Stimulated activated CD8-positive, alpha-beta memory T cell treated with anti-CD3 and anti-CD28 coated beads, Interleukin-4, amount 100 ng/mL, for 4 hours (primary cell): ENCODE measurements around the gene ERBB2.
A peak's percentile ranks its signal among the peaks of the same experiment; 100 is the strongest.
"Not testable (repeated sequence)": the region's sequence is repeated elsewhere in the genome, so short reads cannot be mapped to it uniquely, and the experiment has no call there.

Source experiments
- DNase-seq, 2 donors: peaks; one replicate each; pipeline ENCODE4 v3.0.0-alpha.2; 2020; ENCODE audit warnings: low read depth in 2 of 2, low spot score in 1 of 2

The ERBB2 gene

DNA sequence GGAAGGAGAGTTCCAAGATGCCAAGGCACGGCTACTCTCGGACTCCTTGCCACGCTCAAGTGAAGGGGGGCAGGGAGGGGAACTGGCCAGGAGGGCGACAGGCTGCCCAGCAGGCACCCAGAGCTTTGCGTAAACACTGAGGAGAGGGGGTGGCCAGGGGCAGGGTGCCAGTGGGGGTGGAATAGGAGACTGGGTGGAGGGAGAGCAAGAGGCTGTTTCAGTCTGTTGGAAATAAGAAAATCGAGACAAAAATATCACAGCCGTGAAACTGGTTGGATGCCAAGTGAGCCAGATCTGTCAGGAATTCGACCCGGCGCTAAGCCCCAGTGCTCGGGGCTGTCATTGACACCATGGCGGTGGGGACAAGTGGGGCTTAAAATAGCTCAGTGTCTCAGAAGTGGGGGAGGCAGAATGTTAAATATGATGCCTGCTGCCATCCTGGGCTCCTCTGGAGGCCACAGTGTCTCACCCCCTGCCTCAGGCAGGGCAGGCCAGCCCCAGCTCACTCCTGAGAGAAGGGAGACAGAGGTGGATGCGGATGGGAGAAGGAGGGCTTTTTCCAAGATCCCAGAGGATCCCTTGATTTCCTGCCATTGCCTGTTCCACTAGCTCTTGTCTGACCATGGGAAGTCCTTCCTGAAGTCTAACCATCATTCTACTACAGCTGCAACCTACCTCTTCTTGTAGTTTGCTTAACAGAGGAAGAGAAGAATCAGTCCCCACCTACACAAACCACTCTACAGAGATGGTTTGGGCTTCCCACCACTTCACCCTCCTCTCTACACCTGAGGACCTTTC is 22.1 kb upstream of the ERBB2 start:
- DNase-seq = no peak

GRCh38 chr17:39678340-39679116 is 21.3 kb upstream of the ERBB2 start:
- no peak for DNase-seq

DNA sequence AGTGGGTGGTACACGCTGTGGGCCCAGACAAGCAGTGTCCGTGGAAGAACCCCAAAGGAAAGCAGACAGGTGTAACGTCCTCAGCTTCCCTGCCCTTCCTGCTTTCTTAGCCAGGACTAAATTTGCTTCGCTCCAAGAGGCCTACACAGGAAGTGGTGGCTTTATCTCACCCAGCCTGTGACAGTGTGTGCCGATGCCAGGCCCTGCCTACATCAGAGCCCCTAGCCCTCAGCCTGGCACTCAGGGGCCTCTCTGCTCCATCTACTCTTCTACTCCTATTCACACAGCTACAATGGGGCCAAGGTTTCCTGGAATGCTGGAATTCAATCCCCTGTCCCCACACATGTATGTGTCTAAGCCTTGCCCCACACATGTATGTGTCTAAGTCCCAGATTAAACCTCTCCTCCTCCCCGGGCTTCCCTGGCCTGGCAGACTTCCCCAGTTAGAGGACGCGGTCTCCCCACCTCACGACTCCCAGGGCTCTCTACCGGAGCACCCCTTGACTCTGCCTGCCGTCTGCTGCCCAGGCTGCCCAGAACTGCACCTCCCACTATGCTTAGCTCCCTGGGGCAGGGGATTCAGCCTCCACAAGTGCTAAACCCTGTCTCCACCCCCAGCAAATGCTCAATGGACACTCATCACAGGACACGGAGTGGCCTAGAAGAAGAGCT is 20.2 kb upstream of the ERBB2 start:
- no peak for DNase-seq

DNA sequence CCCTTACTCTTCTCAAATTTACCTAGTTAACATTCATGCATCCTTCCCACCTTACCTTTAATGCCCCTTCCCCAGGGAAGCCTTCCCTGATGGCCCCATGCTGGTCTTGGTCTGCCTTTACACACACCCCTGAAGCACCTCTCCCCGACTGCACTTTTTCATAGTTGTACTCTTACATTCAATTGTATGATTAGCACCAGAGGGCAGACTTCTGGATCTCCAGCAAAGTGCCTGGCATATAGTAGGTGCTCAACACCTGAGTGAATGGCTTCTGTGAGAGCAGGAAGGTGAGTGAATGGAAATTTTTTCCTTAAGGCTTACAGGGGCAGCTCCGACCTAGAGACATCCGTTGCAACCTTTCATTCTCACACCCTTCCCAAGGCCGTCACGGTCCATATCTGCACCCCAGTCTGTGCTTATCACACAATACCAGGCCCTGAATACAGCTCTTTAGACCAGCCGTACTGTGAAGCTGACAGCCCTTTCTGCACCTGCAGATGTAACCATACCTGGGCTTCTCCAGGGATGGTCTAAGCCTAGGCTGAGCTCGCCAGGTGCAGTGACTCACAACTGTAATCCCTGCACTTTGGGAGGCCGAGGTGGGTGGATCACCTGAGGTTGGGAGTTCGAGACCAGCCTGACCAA is 16.4 kb upstream of the ERBB2 start:
- DNase-seq = no peak

- no peak for DNase-seq
These were observed 15.3 kb upstream of the ERBB2 start for GRCh38 chr17:39684369-39685192.

- DNase-seq = no peak
These were observed 12.7 kb upstream of the ERBB2 start for GRCh38 chr17:39687101-39687545.

GRCh38 chr17:39687546-39688474 is 12.1 kb upstream of the ERBB2 start, which contains the start of gene PGAP3:
PGAP3 (minus strand) TSS chr17:39688057; CDS start chr17:39688014, 43 bp downstream.
- peak; percentile 75 to 76 for DNase-seq

DNA sequence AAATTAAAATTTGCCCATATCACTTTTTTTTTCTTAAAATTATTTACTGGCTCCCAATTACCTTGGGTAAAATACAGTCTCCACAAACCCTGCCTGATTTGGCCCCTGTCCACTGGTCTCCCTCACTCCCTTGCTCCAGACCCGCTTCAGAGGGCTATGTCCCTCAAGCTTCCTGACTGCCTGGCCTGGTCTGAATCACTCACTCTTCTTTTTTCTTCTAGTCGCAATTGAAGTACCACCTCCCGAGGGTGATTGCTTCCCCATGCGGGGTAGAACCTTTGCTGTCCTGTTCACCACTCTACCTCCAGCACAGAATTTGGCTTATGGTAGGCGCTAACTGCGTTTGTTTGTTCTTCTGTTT is 11.4 kb upstream of the ERBB2 start:
- no peak for DNase-seq

- DNase-seq = no peak
These were observed 10.9 kb upstream of the ERBB2 start for GRCh38 chr17:39688945-39689344.

GRCh38 chr17:39694593-39694992 is 5.3 kb upstream of the ERBB2 start:
- DNase-seq = no peak

GRCh38 chr17:39695089-39695474 is 4.8 kb upstream of the ERBB2 start:
- DNase-seq = no peak

DNA sequence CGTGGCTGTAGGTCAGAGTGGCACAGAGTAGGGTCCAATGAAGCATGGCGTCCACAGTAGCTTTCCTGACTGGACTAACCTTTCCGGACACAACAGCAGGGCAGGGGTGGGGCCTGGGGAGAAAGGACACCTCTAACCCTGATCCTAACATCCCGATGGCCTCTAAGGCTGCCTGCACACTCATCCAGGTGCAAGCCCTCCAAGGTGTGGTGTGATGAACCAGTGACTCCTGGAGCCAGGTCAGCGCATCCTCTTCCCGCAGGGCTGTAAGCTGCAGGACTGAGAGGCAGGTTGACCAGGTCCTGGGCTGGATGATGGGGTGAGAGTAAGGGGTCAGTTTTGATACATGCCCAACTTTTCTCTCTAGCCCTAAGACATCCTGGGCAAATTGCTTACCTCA is 3.1 kb upstream of the ERBB2 start:
- DNase-seq = no peak

GRCh38 chr17:39697961-39698360 is 1.9 kb upstream of the ERBB2 start:
- DNase-seq = no peak

- DNase-seq = not testable (repeated sequence)
These were observed 577 bp upstream of the ERBB2 start for GRCh38 chr17:39699157-39699817.

DNA sequence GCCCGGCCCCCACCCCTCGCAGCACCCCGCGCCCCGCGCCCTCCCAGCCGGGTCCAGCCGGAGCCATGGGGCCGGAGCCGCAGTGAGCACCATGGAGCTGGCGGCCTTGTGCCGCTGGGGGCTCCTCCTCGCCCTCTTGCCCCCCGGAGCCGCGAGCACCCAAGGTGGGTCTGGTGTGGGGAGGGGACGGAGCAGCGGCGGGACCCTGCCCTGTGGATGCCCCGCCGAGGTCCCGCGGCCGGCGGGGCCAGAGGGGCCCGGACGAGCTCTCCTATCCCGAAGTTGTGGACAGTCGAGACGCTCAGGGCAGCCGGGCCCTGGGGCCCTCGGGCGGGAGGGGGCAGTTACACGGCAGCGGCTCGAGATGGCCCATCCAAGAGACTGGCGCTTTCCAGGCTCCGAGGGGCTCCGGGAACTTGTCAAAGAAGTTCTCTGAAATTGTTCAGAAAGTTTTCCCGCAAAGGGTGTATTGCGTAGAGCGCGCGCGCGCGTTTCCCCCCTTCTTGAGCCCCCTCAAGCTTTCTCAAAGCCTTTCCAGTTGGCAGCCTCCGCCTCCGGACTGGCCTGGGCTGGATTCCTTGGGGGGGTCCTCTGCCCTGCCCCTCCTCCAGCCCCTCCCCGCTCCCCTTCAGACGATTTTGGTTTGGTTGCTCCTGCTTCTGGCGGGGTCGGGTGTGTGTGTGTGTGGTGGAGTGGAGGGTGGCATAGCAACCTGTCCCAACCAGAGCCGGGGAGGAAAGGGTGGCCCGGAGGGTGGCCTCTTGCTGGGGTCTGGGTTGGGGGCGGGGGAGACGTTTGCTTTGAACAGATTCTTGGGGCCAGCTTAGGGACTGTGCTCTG is 504 bp downstream of the ERBB2 start:
- DNase-seq = no peak

GRCh38 chr17:39701012-39701783 is 1.3 kb downstream of the ERBB2 start:
- no peak for DNase-seq

- no peak for DNase-seq
These were observed 2.0 kb downstream of the ERBB2 start for GRCh38 chr17:39701784-39702422.
